Caki2 (cell line): ENCODE measurements around the gene ZC3H14. TPM values are rescaled to one million over a fixed set of nuclear protein-coding genes. Genes with fewer than 3 reads are reported as not detected.
"Not testable (repeated sequence)": the region's sequence is repeated elsewhere in the genome, so short reads cannot be mapped to it uniquely, and the experiment has no call there.

Experiments
- DNase-seq: peaks from one replicate; pipeline ENCODE4 v3.0.0-alpha.2; 2015; ENCODE audit warnings: low read depth
- in situ Hi-C: cut with HindIII; loops from 2 replicates; pipeline ENCODE4 v1.10.0; 2016; ENCODE audit warnings: low sequenced_read_pairs, low pct_unique_long_range_greater_than_20kb, mixed read lengths
- total RNA-seq: library from RNA; depleted of rRNA; stranded (reverse); fragments of >200 nt; shearing (Covaris generic); gene quantifications from 2 replicates; pipeline ENCODE4 v1.2.3, GENCODE V29; 2014; ENCODE audit warnings: low replicate concordance; rRNA removed

ZC3H14 gene, protein sequence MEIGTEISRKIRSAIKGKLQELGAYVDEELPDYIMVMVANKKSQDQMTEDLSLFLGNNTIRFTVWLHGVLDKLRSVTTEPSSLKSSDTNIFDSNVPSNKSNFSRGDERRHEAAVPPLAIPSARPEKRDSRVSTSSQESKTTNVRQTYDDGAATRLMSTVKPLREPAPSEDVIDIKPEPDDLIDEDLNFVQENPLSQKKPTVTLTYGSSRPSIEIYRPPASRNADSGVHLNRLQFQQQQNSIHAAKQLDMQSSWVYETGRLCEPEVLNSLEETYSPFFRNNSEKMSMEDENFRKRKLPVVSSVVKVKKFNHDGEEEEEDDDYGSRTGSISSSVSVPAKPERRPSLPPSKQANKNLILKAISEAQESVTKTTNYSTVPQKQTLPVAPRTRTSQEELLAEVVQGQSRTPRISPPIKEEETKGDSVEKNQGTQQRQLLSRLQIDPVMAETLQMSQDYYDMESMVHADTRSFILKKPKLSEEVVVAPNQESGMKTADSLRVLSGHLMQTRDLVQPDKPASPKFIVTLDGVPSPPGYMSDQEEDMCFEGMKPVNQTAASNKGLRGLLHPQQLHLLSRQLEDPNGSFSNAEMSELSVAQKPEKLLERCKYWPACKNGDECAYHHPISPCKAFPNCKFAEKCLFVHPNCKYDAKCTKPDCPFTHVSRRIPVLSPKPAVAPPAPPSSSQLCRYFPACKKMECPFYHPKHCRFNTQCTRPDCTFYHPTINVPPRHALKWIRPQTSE
- total RNA-seq: 34.1 and 36.5 TPM in 2 replicates

DNA sequence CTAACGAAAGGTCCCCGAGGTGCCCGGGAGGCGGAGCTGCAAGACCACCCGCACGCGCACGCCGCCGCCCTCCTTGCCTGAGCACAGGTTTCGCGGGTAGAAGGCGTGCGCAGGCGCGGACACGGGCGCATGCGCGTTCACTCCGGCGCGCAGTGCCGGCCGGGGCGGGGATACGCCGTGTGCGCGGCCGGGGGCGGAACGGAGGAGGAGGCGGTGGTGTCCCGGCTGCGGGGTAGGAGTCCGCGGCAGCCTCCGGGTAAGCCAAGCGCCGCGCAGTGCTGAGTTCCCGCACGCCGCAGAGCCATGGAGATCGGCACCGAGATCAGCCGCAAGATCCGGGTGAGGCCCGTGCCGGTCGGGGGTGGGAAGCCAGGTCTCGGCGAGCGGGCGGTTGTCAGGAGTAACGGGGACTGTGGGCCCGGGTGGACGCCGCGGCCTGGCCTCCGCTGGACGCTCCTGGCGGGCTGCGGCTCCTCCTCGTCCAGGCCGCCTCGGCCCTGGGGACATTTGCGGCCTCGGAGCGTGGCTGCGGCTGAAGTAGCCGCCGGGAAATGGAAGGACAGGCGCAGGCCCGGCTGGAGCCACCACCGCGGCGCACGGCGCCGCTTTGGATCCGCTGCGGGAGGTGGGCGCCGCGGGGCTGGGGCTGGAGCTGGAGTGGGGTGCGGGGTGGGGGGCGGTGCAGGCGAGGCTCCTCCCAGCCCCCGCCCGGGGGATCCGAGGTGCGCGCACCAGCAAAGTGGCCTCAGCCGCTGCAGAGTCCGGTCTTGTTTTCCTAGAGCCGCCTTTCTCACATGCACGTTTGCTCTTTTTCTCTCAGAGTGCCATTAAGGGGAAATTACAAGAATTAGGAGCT, at the start of gene ZC3H14:
TSS of gene ZC3H14 (plus strand) at position 207 of the 856 bp plus-strand sequence. CDS start at position 304, 97 bp downstream.
- peak; percentile 85 for DNase-seq
- in situ Hi-C loops: no loop called here

DNA sequence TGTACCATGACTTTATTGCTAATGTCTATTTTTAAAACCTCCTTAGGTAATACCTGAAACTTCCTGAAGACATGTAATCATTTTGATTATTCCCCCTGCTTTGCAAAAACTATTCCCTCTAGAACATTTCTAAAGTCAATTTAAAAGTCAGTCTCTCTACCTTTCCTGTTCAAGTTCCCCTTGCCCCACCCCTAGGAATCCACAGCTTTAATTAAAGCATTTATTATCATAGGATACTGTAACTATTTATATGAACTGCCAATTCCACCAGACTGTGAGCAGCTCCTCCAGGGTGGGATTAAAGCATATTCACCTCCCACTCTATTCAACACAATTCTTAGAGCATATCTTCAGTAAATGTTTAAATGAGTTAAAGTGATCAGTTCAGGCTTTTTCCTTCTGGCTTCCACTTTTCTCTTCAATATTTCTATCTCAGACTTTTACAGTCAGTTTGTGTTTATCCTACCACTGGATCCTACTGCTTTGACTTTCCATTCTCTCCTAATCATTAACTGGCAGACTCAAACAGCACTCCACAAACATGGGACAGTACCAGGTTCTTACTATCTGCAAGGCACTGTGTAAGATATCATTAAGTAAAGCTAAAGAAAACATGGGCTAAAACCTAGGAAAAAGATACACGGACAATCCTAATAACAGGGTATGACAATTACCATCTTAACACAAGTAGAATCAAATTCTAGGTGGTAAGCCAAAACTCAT, 47.2 kb upstream of the ZC3H14 start:
- no peak for DNase-seq
- in situ Hi-C loops: no loop called here

DNA sequence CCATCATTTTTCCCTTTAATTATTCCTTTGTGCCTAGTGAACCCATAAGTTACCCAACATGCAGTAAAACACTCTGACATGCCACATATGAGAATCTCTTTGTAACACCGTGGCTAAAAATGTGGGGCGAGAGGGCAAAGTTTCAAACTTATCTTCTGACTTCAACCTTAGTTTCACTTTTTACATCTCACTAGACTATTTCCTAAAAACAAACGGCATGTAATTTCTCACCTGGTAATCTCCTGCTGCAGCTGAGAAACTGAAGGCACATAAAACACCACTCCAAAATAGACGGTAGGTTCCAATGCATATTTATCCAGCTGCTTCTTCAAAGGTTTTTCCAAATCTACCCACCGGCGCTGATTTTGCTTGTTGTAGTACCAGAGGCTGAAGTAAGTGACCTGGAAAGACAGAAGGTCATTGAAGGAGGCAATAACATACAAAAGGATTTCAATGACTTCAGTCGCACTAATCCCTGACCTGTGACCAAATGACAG, 45.9 kb upstream of the ZC3H14 start:
- DNase-seq: no peak
- in situ Hi-C loops: no loop called here

DNA sequence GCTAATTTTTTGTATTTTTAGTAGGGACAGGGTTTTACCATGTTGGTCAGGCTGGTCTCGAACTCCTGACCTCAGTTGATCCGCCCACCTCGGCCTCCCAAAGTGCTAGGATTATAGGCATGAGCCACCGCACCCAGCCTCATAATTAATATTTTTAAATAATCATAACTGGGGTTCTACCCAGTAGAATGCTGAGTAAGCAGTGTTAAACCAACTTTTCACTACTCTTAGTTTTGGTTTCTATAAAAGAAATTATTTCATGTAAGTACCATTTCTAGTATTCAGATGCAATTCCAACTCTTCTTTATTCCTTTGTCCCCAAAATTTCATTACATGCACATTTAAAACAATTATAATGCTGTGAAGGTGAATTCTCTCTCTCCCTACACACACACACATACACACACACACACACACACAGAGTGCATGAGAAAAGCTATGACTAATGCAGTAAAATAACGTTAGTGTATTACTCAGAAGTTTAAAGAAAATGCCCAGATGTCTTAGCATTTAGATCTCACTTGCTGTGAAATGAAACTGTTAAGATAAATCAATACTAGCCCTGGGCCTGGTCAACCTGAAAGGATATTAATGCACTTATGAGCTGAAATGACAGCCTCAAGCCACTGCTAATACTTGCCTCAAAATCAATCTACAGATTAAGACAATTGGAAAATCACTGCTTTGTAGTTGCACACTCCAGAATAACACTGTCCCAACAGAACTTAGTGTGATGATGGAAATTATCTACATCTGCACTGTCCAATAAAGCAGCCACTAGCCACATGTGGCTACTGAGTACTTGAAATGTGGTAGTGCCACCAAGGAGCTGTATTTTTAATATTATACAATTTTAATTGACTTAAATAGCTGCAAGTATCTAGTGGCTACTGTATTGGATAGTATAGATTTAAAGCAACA, 44.0 kb upstream of the ZC3H14 start:
- in situ Hi-C loops: no loop called here
- peak; percentile 4 for DNase-seq

DNA sequence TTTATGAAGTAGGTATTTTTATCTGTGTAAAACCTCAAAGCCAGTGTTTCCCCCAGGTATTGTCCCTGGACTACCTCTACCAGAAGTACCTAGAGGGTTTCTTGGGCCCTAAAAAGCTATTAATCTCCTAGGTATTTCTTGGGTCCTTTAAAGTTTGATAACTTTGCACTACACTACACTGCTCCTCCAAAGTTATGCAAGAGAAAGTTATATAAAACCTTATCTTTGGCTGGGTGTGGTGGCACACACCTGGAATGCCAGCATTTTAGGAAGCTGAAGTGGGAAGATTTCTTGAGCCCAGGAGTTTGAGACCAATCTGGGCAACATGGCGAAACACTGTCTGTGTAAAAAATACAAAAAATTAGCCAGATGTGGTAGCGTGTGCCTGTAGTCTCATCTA, 42.9 kb upstream of the ZC3H14 start:
- in situ Hi-C loops: no loop called here
- DNase-seq: no peak

DNA sequence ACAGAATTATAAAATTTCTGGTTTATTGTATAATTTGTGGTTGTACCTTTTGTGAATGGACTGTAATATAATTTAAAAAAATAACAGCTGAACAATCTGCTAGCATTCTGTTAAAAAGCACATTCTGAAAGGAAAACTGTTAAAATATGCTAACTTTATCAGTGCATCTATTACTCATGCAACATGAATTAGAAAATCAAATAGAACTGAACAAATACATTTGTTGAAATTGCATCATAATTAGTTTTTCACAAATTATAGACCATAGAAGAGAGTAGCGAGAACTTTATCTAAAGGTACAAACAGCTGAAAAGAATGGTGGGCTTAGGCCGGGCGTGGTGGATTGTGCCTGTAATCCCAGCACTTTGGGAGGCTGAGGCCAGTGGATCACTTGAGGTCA, 41.0 kb upstream of the ZC3H14 start:
- no peak for DNase-seq
- in situ Hi-C loops: no loop called here

DNA sequence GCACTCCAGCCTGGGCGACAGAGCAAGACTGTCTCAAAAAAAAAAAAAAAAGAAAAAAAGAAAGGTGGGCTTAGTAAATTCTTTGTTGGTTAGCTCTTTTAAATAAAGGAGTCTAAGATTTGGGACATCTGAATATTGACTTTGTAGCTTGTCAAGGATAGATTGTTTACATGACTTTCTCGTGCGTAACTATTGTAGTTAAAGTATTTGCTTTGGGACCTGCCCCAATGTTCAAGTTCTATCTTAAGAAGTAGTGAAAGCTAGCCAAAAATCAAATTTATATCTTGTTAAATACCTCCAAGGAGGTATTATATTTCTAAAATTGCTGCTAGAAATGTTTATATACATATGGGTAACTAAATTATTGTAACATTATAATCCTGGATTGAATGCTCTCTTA, 40.4 kb upstream of the ZC3H14 start:
- in situ Hi-C loops: no loop called here
- no peak for DNase-seq

DNA sequence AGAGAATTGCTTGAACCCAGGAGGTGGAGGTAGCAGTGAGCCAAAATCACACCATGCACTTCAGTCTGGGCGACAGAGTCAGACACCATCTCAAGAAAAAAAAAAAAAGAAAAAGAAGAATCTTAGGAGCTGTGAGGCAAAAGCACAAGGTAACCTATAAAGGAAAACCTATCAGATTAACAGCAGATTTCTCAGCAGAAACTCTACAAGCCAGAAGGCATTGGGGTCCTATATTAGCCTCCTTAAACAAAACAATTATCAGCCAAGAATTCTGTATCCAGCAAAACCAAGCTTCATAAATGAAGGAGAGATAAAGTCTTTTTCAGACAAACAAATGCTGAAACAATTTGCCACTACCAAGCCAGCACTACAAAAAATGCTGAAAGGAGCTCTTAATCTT, 32.9 kb upstream of the ZC3H14 start:
- DNase-seq, in situ Hi-C loops: not testable (repeated sequence)

DNA sequence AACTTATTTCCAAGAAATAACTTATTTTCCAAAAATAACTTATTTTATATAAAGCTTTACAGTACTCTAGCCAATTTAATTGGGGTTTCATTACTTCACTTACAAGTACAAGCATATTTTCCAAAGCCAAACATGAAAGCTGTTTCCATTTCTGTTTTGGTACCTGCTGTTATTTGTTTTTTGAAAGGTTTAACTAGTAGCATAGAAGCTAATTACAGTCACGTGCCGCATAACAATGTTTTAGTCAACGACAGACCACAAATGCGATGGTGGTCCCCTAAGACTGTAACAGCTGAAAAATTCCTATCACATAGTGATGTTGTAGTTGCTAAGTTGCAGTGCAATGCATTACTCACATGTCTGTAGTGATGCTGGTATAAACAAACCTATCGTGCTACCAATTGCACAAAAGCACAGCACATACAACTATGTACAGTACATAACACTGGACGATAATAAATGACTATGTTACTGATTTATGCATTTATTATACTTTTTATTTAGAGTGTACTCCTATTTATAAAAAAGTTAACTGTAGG, 29.7 kb upstream of the ZC3H14 start:
- DNase-seq: no peak
- in situ Hi-C loops: no loop called here

DNA sequence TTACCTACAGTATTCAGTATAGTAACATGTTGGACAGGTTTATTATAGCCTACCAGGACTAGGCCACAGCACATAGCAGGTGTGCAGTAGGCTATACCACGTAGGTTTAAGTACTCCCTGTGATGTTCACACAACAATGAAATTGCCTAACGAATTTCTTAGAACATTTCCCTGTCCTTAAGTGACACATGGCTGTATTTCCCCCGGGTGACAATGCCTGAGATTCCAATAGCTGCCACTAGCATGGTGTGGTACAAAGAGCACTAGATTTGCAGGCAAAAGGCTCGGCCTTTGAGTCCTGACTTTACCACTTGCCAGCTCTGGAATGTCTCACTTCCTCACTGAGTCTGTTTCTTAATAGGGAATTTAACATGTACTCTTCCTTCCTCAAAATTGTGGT, 27.7 kb upstream of the ZC3H14 start:
- in situ Hi-C loops: no loop called here
- no peak for DNase-seq

DNA sequence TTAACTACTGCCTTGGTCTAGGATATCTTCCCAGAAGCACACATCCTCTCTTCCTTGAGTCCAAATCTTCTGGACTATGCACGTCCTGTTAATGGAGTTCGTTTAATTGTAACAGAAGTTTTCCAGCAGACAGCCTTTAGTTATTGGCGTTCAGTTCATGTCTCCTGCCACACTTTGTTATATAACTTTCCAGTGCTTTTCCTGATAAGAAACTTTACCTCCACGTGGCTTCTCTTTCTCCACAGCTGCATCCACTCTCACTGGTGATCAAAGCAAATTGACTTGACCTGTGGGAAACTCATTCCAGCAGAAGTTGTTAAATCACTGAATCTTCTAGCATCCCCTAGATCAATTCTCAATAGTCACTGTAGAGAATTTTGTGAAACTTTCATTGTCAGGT, 27.0 kb upstream of the ZC3H14 start:
- DNase-seq: no peak
- in situ Hi-C loops: no loop called here

DNA sequence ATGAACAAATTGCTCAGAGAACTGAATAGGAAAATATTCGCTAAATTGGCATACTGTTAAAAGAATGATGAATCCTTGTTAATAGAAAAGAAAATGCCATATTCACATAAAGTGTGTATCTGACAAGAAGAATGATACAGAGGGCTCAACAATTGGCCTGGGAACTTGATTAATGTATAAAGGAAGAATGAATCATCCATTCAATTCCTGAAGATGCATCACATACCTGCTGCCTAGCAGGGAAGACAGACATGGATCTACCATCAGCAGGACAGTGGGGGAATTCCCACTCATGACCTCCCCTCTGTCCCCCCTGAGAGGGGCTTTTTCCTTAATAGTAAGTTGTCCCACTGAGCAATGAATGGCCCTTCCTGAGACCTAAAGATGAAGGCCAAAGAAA, 21.5 kb upstream of the ZC3H14 start:
- in situ Hi-C loops: no loop called here
- no peak for DNase-seq

DNA sequence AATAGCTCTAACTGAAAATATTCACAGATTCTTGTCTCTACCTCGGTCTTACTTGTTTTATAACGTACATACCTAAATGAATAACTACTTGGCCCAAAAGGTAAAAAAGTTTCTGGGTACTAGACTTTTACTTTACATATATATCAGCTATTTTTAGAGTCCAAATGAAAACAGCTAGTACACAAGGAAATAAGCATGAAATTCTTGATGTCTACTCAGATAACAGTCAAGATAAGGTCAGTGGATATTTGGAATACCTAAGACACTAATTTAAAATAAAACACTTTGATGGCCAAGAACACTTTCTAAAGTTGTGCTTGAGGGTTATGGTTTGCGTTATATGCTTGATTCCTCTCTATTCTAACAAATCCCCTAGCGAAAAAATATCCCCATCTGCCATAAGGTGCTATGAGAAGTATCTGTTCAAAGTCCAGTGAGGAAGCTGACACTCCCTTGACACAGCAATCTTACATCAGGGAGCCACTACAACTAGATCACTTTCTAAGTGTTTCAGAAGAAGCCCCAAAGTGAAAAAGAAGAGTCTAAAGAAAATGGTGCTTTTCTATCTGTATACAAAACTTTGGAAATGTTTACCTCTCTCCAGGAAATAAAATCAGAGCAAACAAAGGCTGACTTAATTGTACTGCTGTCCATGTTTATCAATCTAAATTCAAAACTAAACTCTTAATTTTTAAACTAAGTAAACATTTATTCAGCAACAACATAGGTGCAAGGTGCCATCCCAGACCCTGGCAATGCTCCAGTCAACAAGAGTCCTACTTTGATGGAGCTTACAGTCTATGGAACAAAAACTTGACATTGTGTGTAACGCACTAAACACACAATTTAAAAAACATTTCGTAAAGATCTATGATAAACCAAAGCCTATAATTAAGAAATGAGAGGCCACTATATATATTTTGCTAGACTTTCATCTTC, 19.7 kb upstream of the ZC3H14 start:
- in situ Hi-C loops: no loop called here
- no peak for DNase-seq

DNA sequence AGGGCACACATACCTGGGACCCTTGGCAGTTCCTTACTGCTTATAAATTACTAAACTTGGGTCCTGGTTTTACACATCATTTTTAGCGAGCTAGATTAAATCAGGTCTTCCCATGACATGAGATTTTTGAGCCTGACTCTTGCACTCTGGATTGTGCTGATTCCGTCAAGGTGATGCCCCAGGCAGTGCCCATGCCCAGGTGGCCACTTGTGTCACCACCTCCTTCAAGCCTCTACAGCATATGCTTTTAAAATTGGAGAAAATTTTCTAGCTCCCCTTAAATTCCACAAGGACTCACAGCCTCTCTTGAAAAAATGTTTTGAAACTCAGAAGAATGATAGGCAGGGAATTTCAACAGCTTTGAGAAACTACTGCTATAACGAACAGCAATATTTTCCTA, 17.6 kb upstream of the ZC3H14 start:
- no peak for DNase-seq
- in situ Hi-C loops: no loop called here

DNA sequence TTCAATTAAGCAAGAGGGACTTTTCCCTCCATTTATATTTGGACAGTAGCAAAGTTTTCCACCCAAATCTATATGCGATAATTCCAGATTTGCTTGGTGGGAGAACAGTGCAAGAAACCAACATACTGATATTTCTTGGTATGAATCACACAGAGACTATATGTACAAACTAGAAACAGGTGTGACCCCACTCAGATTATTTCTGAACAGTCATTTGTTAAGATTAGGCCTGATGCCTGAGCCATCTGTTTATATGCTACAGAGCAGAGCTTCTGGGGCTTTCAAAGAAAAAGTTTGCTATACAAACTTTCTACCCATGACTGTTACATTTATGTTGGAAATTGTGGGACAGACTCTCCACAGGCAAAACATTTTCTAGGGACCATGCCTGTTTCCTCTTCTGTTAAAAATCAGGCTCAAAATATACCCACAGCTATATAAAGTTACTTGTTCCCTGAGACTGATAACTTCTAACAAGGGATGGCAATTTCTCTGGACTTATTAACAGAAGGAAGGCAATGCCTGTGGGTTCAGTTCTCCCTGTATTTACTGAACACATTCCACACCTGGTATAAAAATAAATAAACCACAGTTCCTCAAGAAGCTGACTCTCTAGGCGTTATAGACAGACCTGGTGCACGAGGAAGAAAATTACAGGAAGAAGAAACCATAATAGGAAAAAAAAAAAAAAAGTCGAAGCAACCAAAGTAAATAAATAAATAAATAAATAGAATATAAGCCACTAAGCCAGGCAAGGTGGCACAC, 16.0 kb upstream of the ZC3H14 start:
- in situ Hi-C loops: no loop called here
- DNase-seq: no peak
